Cardiac muscle cell (in vitro differentiated cells and primary cell): ENCODE results near the gene BRINP1. TPM values are rescaled to one million over a fixed set of nuclear protein-coding genes. Genes with fewer than 3 reads are reported as not detected.

Experiments
- DNase-seq, 2 donors: peaks; one replicate each; pipeline versions ENCODE4 v3.0.0 to v3.0.0-alpha.2; 2010 to 2017; ENCODE audit warnings: low read depth in 1 of 2, low spot score in 1 of 2
- H3K27ac ChIP-seq: fragments of 200-600 bp; sonication (generic); 2 replicates; pipeline ENCODE4 v1.5.1; 2016
- H3K27me3 ChIP-seq: fragments of 200-600 bp; sonication (generic); 2 replicates; pipeline ENCODE4 v1.6.0; 2016; ENCODE audit warnings: control low read depth
- H3K36me3 ChIP-seq: fragments of 200-600 bp; sonication (generic); 2 replicates; pipeline ENCODE4 v1.5.1; 2016; ENCODE audit warnings: control low read depth
- H3K4me1 ChIP-seq: fragments of 200-600 bp; sonication (generic); 2 replicates; pipeline ENCODE4 v1.8.1; 2017; ENCODE audit warnings: low read depth, mild to moderate bottlenecking, mixed run types
- H3K4me3 ChIP-seq: fragments of 200-600 bp; sonication (generic); 2 replicates; pipeline ENCODE4 v1.5.1; 2016; ENCODE audit warnings: mild to moderate bottlenecking
- H3K9me3 ChIP-seq: fragments of 200-600 bp; sonication (generic); 2 replicates; pipeline ENCODE4 v1.5.1; 2017; ENCODE audit warnings: low read depth, mild to moderate bottlenecking, control low read depth
- CTCF ChIP-seq: IDR thresholded peaks from 2 replicates; pipeline ENCODE4 v1.5.1; 2012; ENCODE audit warnings: low read depth, mild to moderate bottlenecking, low read length
- polyA plus RNA-seq: library from polyadenylated mRNA; unstranded; fragments of >200 nt; fragmentation: Nextera tagmentation; extraction: Ambion mirVana; gene quantifications from 2 replicates; pipeline ENCODE4 v1.2.1, GENCODE V29; 2016
- total RNA-seq: library from RNA; depleted of rRNA; stranded (reverse); fragments of >200 nt; gene quantifications from 2 replicates; pipeline ENCODE4 v1.2.3, GENCODE V29; 2016

Gene BRINP1
- total and polyA plus RNA-seq, 2 experiments from 2014 or later, result 4.5 to 5.2 TPM

- Histone ChIP-seq H3K27ac (no peak overlapping the region), H3K9me3 (no peaks in the 10 kb centered on the region), H3K36me3 (no peaks in the 10 kb centered on the region), H3K27me3 (no peaks in the 10 kb centered on the region), H3K4me3 (no peak overlapping the region), H3K4me1 (no peaks in the 10 kb centered on the region)
- DNase-seq, result no peak
- TF ChIP-seq CTCF, result no peak
Observed at GRCh38 chr9:119227422-119227821, 141.8 kb downstream of the BRINP1 start.

- TF ChIP-seq CTCF, result no peak
- DNase-seq, result no peak
- Histone ChIP-seq H3K36me3 (no peaks in the 10 kb centered on the region), H3K27me3 (no peaks in the 10 kb centered on the region), H3K4me1 (no peaks in the 10 kb centered on the region), H3K27ac (no peak overlapping the region), H3K9me3 (no peaks in the 10 kb centered on the region), H3K4me3 (no peak overlapping the region)
Observed at GRCh38 chr9:119224431-119224830, 144.8 kb downstream of the BRINP1 start.

- no peak overlapping the region for H3K27ac ChIP-seq
- H3K36me3 ChIP-seq, result no peaks in the 10 kb centered on the region
- TF ChIP-seq CTCF, result no peak
- no peak for DNase-seq
- no peaks in the 10 kb centered on the region for H3K9me3 ChIP-seq
- no peaks in the 10 kb centered on the region for H3K27me3 ChIP-seq
- no peaks in the 10 kb centered on the region for H3K4me1 ChIP-seq
- no peak overlapping the region for H3K4me3 ChIP-seq
Observed at GRCh38 chr9:119221276-119221675, 148.0 kb downstream of the BRINP1 start.

- Histone ChIP-seq H3K4me3 (no peak overlapping the region), H3K9me3 (no peaks in the 10 kb centered on the region), H3K4me1 (no peaks in the 10 kb centered on the region), H3K27me3 (no peaks in the 10 kb centered on the region), H3K27ac (no peak overlapping the region), H3K36me3 (no peaks in the 10 kb centered on the region)
- DNase-seq, result no peak
- no peak for TF ChIP-seq CTCF
Observed at GRCh38 chr9:119218293-119218692, 150.9 kb downstream of the BRINP1 start.

GRCh38 chr9:119216651-119217331, 152.4 kb downstream of the BRINP1 start:
- H3K27ac ChIP-seq, result no peak overlapping the region
- DNase-seq, result peak; percentile 1 to 10

More at GRCh38 chr9:119216651-119217331, 152.4 kb downstream of the BRINP1 start:
- Histone ChIP-seq H3K4me1 (no peaks in the 10 kb centered on the region), H3K27me3 (no peaks in the 10 kb centered on the region), H3K9me3 (no peaks in the 10 kb centered on the region), H3K4me3 (no peak overlapping the region), H3K36me3 (no peaks in the 10 kb centered on the region)
- TF ChIP-seq CTCF, result no peak
